Osteoblast (primary cell): ENCODE data around the gene TMEM115. TPM values are rescaled to one million over a fixed set of nuclear protein-coding genes. Genes with fewer than 3 reads are reported as not detected.
A peak's percentile ranks its signal among the peaks of the same experiment; 100 is the strongest.

Source experiments
- DNase-seq: peaks from one replicate; pipeline ENCODE4 v3.0.0; 2011; ENCODE audit warnings: low spot score, mixed read lengths; ENCODE audit not compliant: insufficient read length; ENCODE audit errors: missing footprints
- H2AFZ ChIP-seq: 2 replicates; pipeline ENCODE4 v1.6.0; 2011; ENCODE audit warnings: mild to moderate bottlenecking, low read length
- H3K27ac ChIP-seq: 2 replicates; pipeline ENCODE4 v1.5.1; 2011; ENCODE audit warnings: mild to moderate bottlenecking, low read depth, low read length, moderate library complexity
- H3K27me3 ChIP-seq: 2 replicates; pipeline ENCODE4 v1.6.0; 2012; ENCODE audit warnings: mild to moderate bottlenecking, control low read depth, inconsistent platforms, low read length, moderate library complexity; ENCODE audit not compliant: insufficient read depth
- H3K36me3 ChIP-seq: 2 replicates; pipeline ENCODE4 v1.5.1; 2011; ENCODE audit warnings: mild to moderate bottlenecking, low read length, control low read depth, moderate library complexity; ENCODE audit not compliant: insufficient read depth
- H3K4me1 ChIP-seq: 2 replicates; pipeline ENCODE4 v1.5.1; 2011; ENCODE audit warnings: mild to moderate bottlenecking, low read length, control low read depth, moderate library complexity; ENCODE audit not compliant: insufficient read depth
- H3K4me2 ChIP-seq: 2 replicates; pipeline ENCODE4 v1.6.0; 2011; ENCODE audit warnings: mild to moderate bottlenecking, low read length; ENCODE audit not compliant: insufficient read depth
- H3K4me3 ChIP-seq: fragments of 200-600 bp; sonication (generic); 3 replicates; pipeline ENCODE4 v1.5.1; 2012; ENCODE audit warnings: mild to moderate bottlenecking, low read length, inconsistent platforms; ENCODE audit not compliant: insufficient read depth
- H3K79me2 ChIP-seq: 2 replicates; pipeline ENCODE4 v1.6.0; 2012; ENCODE audit warnings: mild to moderate bottlenecking, low read length, control low read depth, inconsistent platforms; ENCODE audit not compliant: insufficient read depth
- H3K9me3 ChIP-seq: 2 replicates; pipeline ENCODE4 v1.5.1; 2011; ENCODE audit warnings: low read depth, low read length, control low read depth
- H4K20me1 ChIP-seq: 2 replicates; pipeline ENCODE4 v1.6.0; 2012; ENCODE audit warnings: mild to moderate bottlenecking, low read length, control low read depth; ENCODE audit not compliant: insufficient read depth
- CTCF ChIP-seq: IDR thresholded peaks from 2 replicates; pipeline ENCODE4 v1.5.1; 2011; ENCODE audit warnings: mild to moderate bottlenecking, low read depth, low read length, moderate library complexity; ENCODE audit errors: extremely low read depth
- total RNA-seq: library from RNA; depleted of rRNA; stranded (reverse); fragments of >200 nt; gene quantifications from 2 replicates; pipeline ENCODE4 v1.2.3, GENCODE V29; 2012

The TMEM115 gene
- total RNA-seq, 1 donor: 73.1 TPM

- no peaks in the 10 kb centered on the region for H3K9me3 ChIP-seq
- DNase-seq: no peak
- H3K4me1 ChIP-seq: peaks cover 22% of the 10 kb centered on the region
These were observed 34.2 kb downstream of the TMEM115 start for GRCh38 chr3:50325113-50325480.

GRCh38 chr3:50324351-50325112 is 34.8 kb downstream of the TMEM115 start:
- no peak overlapping the region for H3K4me2 ChIP-seq
- H3K36me3 ChIP-seq: peaks cover 20% of the 10 kb centered on the region
- peak; percentile 84 for TF ChIP-seq CTCF
- H3K4me1 ChIP-seq: peaks cover 26% of the 10 kb centered on the region
- H2AFZ ChIP-seq: no peak overlapping the region
- H3K27ac ChIP-seq: no peak overlapping the region
- peaks cover 17% of the 10 kb centered on the region for H4K20me1 ChIP-seq
- peak; percentile 99 for DNase-seq
- H3K9me3 ChIP-seq: no peaks in the 10 kb centered on the region
- H3K27me3 ChIP-seq: no peaks in the 10 kb centered on the region
- H3K79me2 ChIP-seq: peaks cover 34% of the 10 kb centered on the region
- H3K4me3 ChIP-seq: no peak overlapping the region

More at GRCh38 chr3:50325113-50325480, 34.2 kb downstream of the TMEM115 start:
- H3K27ac ChIP-seq: no peak overlapping the region
- H4K20me1 ChIP-seq: peaks cover 14% of the 10 kb centered on the region
- no peak overlapping the region for H3K4me2 ChIP-seq
- no peak for TF ChIP-seq CTCF
- peaks cover 33% of the 10 kb centered on the region for H3K79me2 ChIP-seq
- H2AFZ ChIP-seq: no peak overlapping the region
- H3K36me3 ChIP-seq: peaks cover 22% of the 10 kb centered on the region
- no peaks in the 10 kb centered on the region for H3K27me3 ChIP-seq
- no peak overlapping the region for H3K4me3 ChIP-seq

DNA sequence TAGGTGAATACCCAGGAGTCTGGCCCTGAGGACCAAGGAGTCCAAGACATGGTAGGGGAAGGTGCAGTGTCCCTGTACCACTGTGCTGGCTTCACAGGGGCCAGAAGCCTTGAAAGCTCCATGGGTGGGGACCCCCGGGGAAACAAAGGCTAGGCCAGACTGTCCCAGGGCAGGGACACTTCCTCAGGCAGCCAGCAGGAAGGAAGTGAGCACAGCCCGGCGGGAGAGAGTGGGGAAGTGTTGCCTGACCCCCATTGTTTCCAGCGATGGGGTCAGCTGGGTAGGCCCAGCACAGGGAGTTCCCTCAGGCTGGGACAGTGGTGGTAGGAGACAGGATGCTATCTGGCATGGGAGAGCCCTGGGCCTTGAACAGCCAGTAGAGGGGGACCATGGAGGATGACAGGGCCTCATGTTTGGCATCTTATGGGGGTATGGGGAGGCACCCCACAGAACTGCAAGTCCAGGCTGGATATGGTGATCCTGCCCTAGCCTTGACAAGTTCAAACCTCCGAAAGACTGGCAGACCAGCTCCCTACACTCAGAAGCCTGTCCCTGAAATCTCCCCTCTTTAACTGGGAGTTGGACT is 35.6 kb downstream of the TMEM115 start:
- TF ChIP-seq CTCF: no peak
- peaks cover 25% of the 10 kb centered on the region for H4K20me1 ChIP-seq
- peaks cover 23% of the 10 kb centered on the region for H3K36me3 ChIP-seq
- DNase-seq: no peak
- H2AFZ ChIP-seq: no peak overlapping the region
- H3K27ac ChIP-seq: no peak overlapping the region
- H3K27me3 ChIP-seq: no peaks in the 10 kb centered on the region
- H3K79me2 ChIP-seq: peaks cover 42% of the 10 kb centered on the region
- H3K4me1 ChIP-seq: peaks cover 26% of the 10 kb centered on the region
- no peak overlapping the region for H3K4me2 ChIP-seq
- no peaks in the 10 kb centered on the region for H3K9me3 ChIP-seq
- no peak overlapping the region for H3K4me3 ChIP-seq

GRCh38 chr3:50323092-50323600 is 36.2 kb downstream of the TMEM115 start:
- Histone ChIP-seq H3K4me1 (peaks cover 21% of the 10 kb centered on the region), H4K20me1 (peaks cover 31% of the 10 kb centered on the region), H3K36me3 (peaks cover 29% of the 10 kb centered on the region), H3K4me2 (no peak overlapping the region), H3K9me3 (no peaks in the 10 kb centered on the region), H3K4me3 (no peak overlapping the region), H2AFZ (no peak overlapping the region), H3K79me2 (peaks cover 48% of the 10 kb centered on the region), H3K27ac (no peak overlapping the region), H3K27me3 (no peaks in the 10 kb centered on the region)
- no peak for TF ChIP-seq CTCF
- no peak for DNase-seq
